Pons (tissue), 1 donor: ENCODE measurements around the gene EPS8L2.

Experiments
- DNase-seq: peaks from one replicate; pipeline ENCODE4 v3.0.0-alpha.2; 2016; ENCODE audit warnings: low spot score

Gene EPS8L2

GRCh38 chr11:704781-705645 lies 1.0 kb upstream of the EPS8L2 start:
- DNase-seq, result no peak

- no peak for DNase-seq
These were observed 467 bp downstream of the EPS8L2 start for GRCh38 chr11:706439-706956.

GRCh38 chr11:706957-707816 lies 1.2 kb downstream of the EPS8L2 start:
- DNase-seq, result no peak

GRCh38 chr11:707817-708420 lies 1.9 kb downstream of the EPS8L2 start:
- DNase-seq, result no peak

- DNase-seq, result no peak
These were observed 2.5 kb downstream of the EPS8L2 start for GRCh38 chr11:708511-708910.

- no peak for DNase-seq
These were observed 3.3 kb downstream of the EPS8L2 start for GRCh38 chr11:709109-709997.

GRCh38 chr11:714436-714835 lies 8.4 kb downstream of the EPS8L2 start:
- no peak for DNase-seq

- DNase-seq, result no peak
These were observed 13.4 kb downstream of the EPS8L2 start for GRCh38 chr11:719214-720016.

GRCh38 chr11:720017-720641 lies 14.1 kb downstream of the EPS8L2 start:
- no peak for DNase-seq

GRCh38 chr11:720642-721246 lies 14.7 kb downstream of the EPS8L2 start:
- DNase-seq, result no peak

- no peak for DNase-seq
These were observed 15.3 kb downstream of the EPS8L2 start for GRCh38 chr11:721247-721740.

GRCh38 chr11:721741-722345 lies 15.8 kb downstream of the EPS8L2 start:
- no peak for DNase-seq

GRCh38 chr11:722346-722811 lies 16.3 kb downstream of the EPS8L2 start:
- DNase-seq, result no peak

- peak; percentile 62 for DNase-seq
These were observed 17.3 kb downstream of the EPS8L2 start for GRCh38 chr11:723120-723883.

GRCh38 chr11:724049-724777 lies 18.2 kb downstream of the EPS8L2 start:
- no peak for DNase-seq

GRCh38 chr11:724778-725386 lies 18.9 kb downstream of the EPS8L2 start:
- DNase-seq, result no peak

GRCh38 chr11:725624-726202 lies 19.7 kb downstream of the EPS8L2 start:
- no peak for DNase-seq
